Ishikawa (cell line): ENCODE measurements around the gene F11R.

Source experiments
- EGR1 ChIP-seq: IDR thresholded peaks from 2 replicates; pipeline ENCODE4 v1.6.1; 2012
- RAD21 ChIP-seq: IDR thresholded peaks from 2 replicates; pipeline ENCODE4 v1.6.1; 2012; ENCODE audit warnings: low read depth
- TAF1 ChIP-seq: IDR thresholded peaks from 2 replicates; pipeline ENCODE4 v1.6.1; 2012; ENCODE audit warnings: low read depth, mild to moderate bottlenecking
- YY1 ChIP-seq: IDR thresholded peaks from 2 replicates; pipeline ENCODE4 v1.6.1; 2012; ENCODE audit warnings: low read depth

- peak; percentile 34 for TF ChIP-seq YY1
- peak; percentile 98 for TF ChIP-seq EGR1
- no peak for TF ChIP-seq RAD21
- TF ChIP-seq TAF1, result peak; percentile 66
Measured at GRCh38 chr1:161038523-161039153, 17.7 kb upstream of the F11R start, which contains the start of gene TSTD1.
